Keratinocyte (primary cell): ENCODE data around the gene TRAP1.

Experiments
- CTCF ChIP-seq, 3 experiments: IDR thresholded peaks in 1 of 3; conservative IDR thresholded peaks in 1 of 3; optimal IDR thresholded peaks in 1 of 3; 2 replicates in 2 of 3; 3 replicates in 1 of 3; pipeline versions ENCODE3 to v1.5.1; 2011; ENCODE audit warnings: low read length in 3 of 3, mild to moderate bottlenecking in 3 of 3, moderate library complexity in 2 of 3, control low read depth in 1 of 3, inconsistent platforms in 1 of 3; ENCODE audit not compliant: insufficient read depth in 2 of 3; ENCODE audit errors: extremely low read depth in 1 of 3
- EZH2 ChIP-seq: IDR thresholded peaks from one replicate; pipeline ENCODE4 v1.6.1; 2012; ENCODE audit warnings: inconsistent platforms, mild to moderate bottlenecking, low read length, moderate library complexity

GRCh38 chr16:3645108-3645503, 72.2 kb downstream of the TRAP1 start:
- TF ChIP-seq CTCF (optimal IDR thresholded peaks at IDR 0.05 in 1 of 3, IDR thresholded peaks at IDR 0.05 in 1 of 3, conservative IDR thresholded peaks at IDR 0.05 in 1 of 3; ENCODE audit: extremely low read depth in 1 of 3, insufficient read depth in 2 of 3, low read length in 3 of 3) (no peak), EZH2 (no peak)
